ENCODE measurements around the gene ETFA. TPM values are rescaled to one million over a fixed set of nuclear protein-coding genes. Genes with fewer than 3 reads are reported as not detected.

The ETFA gene
- total and polyA plus RNA-seq, 2 of the 8 experiments (the other 6 are each of a cell fraction or from before 2014, with no cell fraction given), result 60.9 to 90.0 TPM

GRCh38 chr15:76327191-76328105, 16.2 kb upstream of the ETFA start:
- Histone ChIP-seq H3K23ac (ENCODE audit: insufficient read length) (no peak overlapping the region), H3K4me2 (ENCODE audit: insufficient read depth in 1 of 2, low read depth in 2 of 2, low read length in 2 of 2) (no peak overlapping the region), H2BK12ac (ENCODE audit: low read depth, low read length) (no peak overlapping the region), H4K5ac (ENCODE audit: insufficient read length, low read depth, low read length) (no peak overlapping the region), H3K36me3 (ENCODE audit: control insufficient read depth in 2 of 4, insufficient read depth in 4 of 4, low read length in 3 of 4) (no peaks in the 10 kb centered on the region), H3K27ac (ENCODE audit: low read depth, low read length) (no peak overlapping the region), H2AK5ac (ENCODE audit: low read depth, low read length) (no peak overlapping the region), H2BK5ac (ENCODE audit: low read depth, low read length) (no peak overlapping the region), H3K4ac (replicated peaks; ENCODE audit: insufficient read length, low read depth, low read length) (no peak overlapping the region), H3K23me2 (ENCODE audit: low read depth, low read length) (no peaks in the 10 kb centered on the region), H2BK20ac (ENCODE audit: low read length) (no peak overlapping the region), H4K8ac (ENCODE audit: extremely low read depth, insufficient read depth, low read length) (no peak overlapping the region), H3K14ac (ENCODE audit: insufficient read length) (no peak overlapping the region), H3K79me2 (ENCODE audit: control insufficient read depth in 1 of 2, insufficient read depth in 2 of 2, low read length in 2 of 2) (no peaks in the 10 kb centered on the region), H4K91ac (replicated peaks; ENCODE audit: insufficient read length, low read length) (no peak overlapping the region), H3K4me1 (replicated peaks in 1 of 4; ENCODE audit: control insufficient read depth in 3 of 4, insufficient read depth in 4 of 4, low read length in 3 of 4) (no peaks in the 10 kb centered on the region), H3K9ac (replicated peaks in 1 of 4; ENCODE audit: extremely low read depth in 1 of 4, low read depth in 3 of 4, low read length in 3 of 4) (no peak overlapping the region), H3K18ac (ENCODE audit: extremely low read depth, low read length) (no peak overlapping the region), H4K20me1 (replicated peaks in 1 of 2; ENCODE audit: control insufficient read depth in 1 of 2, insufficient read depth in 2 of 2, low read length in 2 of 2) (no peaks in the 10 kb centered on the region), H3K9me3 (ENCODE audit: insufficient read depth in 2 of 2, low read depth in 1 of 2, low read length in 1 of 2) (no peaks in the 10 kb centered on the region), H2BK120ac (replicated peaks; ENCODE audit: low read depth, low read length) (no peak overlapping the region), H3K27me3 (replicated peaks in 1 of 4; ENCODE audit: control insufficient read depth in 3 of 4, extremely low read depth in 1 of 4, insufficient read depth in 3 of 4, low read length in 3 of 4) (no peaks in the 10 kb centered on the region; a peak in 1 of 7 replicates), H3K79me1 (ENCODE audit: low read depth, low read length) (no peaks in the 10 kb centered on the region), H2AFZ (ENCODE audit: low read length) (no peak overlapping the region), H3K56ac (replicated peaks; ENCODE audit: insufficient read length, low read depth, low read length) (no peak overlapping the region), H3K4me3 (ENCODE audit: extremely low read depth in 1 of 4, insufficient read depth in 2 of 4, low read depth in 3 of 4, low read length in 4 of 4) (no peak overlapping the region), H2BK15ac (ENCODE audit: low read length) (no peak overlapping the region)
- CTCF ChIA-PET (ENCODE audit: partially characterized antibody), result interaction anchor here (0.6 to 6.3 kb wide), 5 partner anchors 93 to 1814 kb away, joined by 3 to 55 read pairs (median 4); no protein-coding TSS in a partner anchor
- DNase-seq (ENCODE audit: low read depth in 1 of 2, low spot score in 2 of 2) (no peak), FAIRE-seq (no peak)
- 92% methylated on average over 8 of the region's 8 CpGs; no CpG with 5 or more reads in 1 of the 2 experiments for WGBS, 2 experiments (ENCODE audit: extremely low coverage in 1 of 2, insufficient coverage in 1 of 2, insufficient read length in 1 of 2, insufficient replicate concordance in 2 of 2, low coverage in 1 of 2, low lambda C conversion rate in 2 of 2, missing lambda C conversion rate in 1 of 2)
- POLR2A ChIA-PET (ENCODE audit: partially characterized antibody), result interaction anchor here (1.5 kb wide), 1 partner anchor 9 kb away, joined by 6 read pairs; the partner anchor contains the start of gene ISL2
- TF ChIP-seq TBP (IDR thresholded peaks at IDR 0.05; ENCODE audit: low read depth, low read length), result no peak
- TF ChIP-seq TEAD4 (IDR thresholded peaks at IDR 0.05; ENCODE audit: low read depth, low read length), result no peak
- no peak for TF ChIP-seq JUND (IDR thresholded peaks at IDR 0.05; ENCODE audit: low read length)
- no peak for TF ChIP-seq ATF3 (IDR thresholded peaks at IDR 0.05; ENCODE audit: insufficient read depth, low read depth, low read length)
- TF ChIP-seq NRF1 (IDR thresholded peaks at IDR 0.05; ENCODE audit: low read depth, low read length), result no peak
- TF ChIP-seq TAF1 (IDR thresholded peaks at IDR 0.05; ENCODE audit: low read depth, low read length), result no peak
- TF ChIP-seq RBBP5 (IDR thresholded peaks at IDR 0.05; ENCODE audit: borderline replicate concordance, low read depth, low read length), result no peak
- no peak for TF ChIP-seq POLR2A (IDR thresholded peaks at IDR 0.05; ENCODE audit: control extremely low read depth in 1 of 2, low read depth in 2 of 2, low read length in 2 of 2)
- TF ChIP-seq CBX8 (IDR thresholded peaks at IDR 0.05; ENCODE audit: borderline replicate concordance, low read depth, low read length), result no peak
- no peak for TF ChIP-seq ATF2 (IDR thresholded peaks at IDR 0.05; ENCODE audit: low read length)

All from H1 (cell line).